ENCODE results near the gene ATP2B2. TPM values are rescaled to one million over a fixed set of nuclear protein-coding genes. Genes with fewer than 3 reads are reported as not detected.

Gene ATP2B2
- total RNA-seq, 2 experiments from 2014 or later = not detected

- CTCF ChIA-PET = no interaction called here
- ATAC-seq (no peak), DNase-seq (no peak)
- Mint-ChIP-seq H3K9me3 (ENCODE audit: insufficient read depth) (no peaks in the 10 kb centered on the region), H3K4me3 (no peak overlapping the region), H3K36me3 (ENCODE audit: low read depth) (peaks cover 33% of the 10 kb centered on the region), H3K27ac (no peak overlapping the region), H3K4me1 (ENCODE audit: low read depth) (peaks cover 23% of the 10 kb centered on the region), H3K27me3 (ENCODE audit: low read depth) (no peaks in the 10 kb centered on the region)
- POLR2A ChIA-PET = no interaction called here
These were observed 216.3 kb downstream of the ATP2B2 start for GRCh38 chr3:10289077-10289476.

GRCh38 chr3:10288575-10288960 is 216.8 kb downstream of the ATP2B2 start:
- ATAC-seq (no peak), DNase-seq (no peak)
- H3K27me3 Mint-ChIP-seq (ENCODE audit: low read depth) = no peaks in the 10 kb centered on the region
- H3K36me3 Mint-ChIP-seq (ENCODE audit: low read depth) = peaks cover 34% of the 10 kb centered on the region
- CTCF ChIA-PET = interaction anchor here (1.6 to 6.9 kb wide), 2 partner anchors 25 to 356 kb away, joined by 4 to 53 read pairs; no protein-coding TSS in a partner anchor
- H3K4me3 Mint-ChIP-seq = no peak overlapping the region
- H3K9me3 Mint-ChIP-seq (ENCODE audit: insufficient read depth) = no peaks in the 10 kb centered on the region
- H3K4me1 Mint-ChIP-seq (ENCODE audit: low read depth) = peaks cover 29% of the 10 kb centered on the region
- no peak overlapping the region for H3K27ac Mint-ChIP-seq
- POLR2A ChIA-PET = no interaction called here

GRCh38 chr3:10287936-10288574 is 217.3 kb downstream of the ATP2B2 start:
- no peaks in the 10 kb centered on the region for H3K9me3 Mint-ChIP-seq (ENCODE audit: insufficient read depth)
- no peak overlapping the region for H3K4me3 Mint-ChIP-seq
- DNase-seq (no peak), ATAC-seq (no peak)
- ChIA-PET CTCF (interaction anchor here (1.0 to 6.9 kb wide), 7 partner anchors 17 to 356 kb away, joined by 3 to 53 read pairs (median 4); no protein-coding TSS in a partner anchor), POLR2A (interaction anchor here (0.6 kb wide), 1 partner anchor 201 kb away, joined by 3 read pairs; no protein-coding TSS in a partner anchor)
- H3K36me3 Mint-ChIP-seq (ENCODE audit: low read depth) = peaks cover 39% of the 10 kb centered on the region
- no peaks in the 10 kb centered on the region for H3K27me3 Mint-ChIP-seq (ENCODE audit: low read depth)
- no peak overlapping the region for H3K27ac Mint-ChIP-seq
- H3K4me1 Mint-ChIP-seq (ENCODE audit: low read depth) = peaks cover 30% of the 10 kb centered on the region

- no peaks in the 10 kb centered on the region for H3K9me3 Mint-ChIP-seq (ENCODE audit: insufficient read depth)
- H3K36me3 Mint-ChIP-seq (ENCODE audit: low read depth) = peaks cover 37% of the 10 kb centered on the region
- no peaks in the 10 kb centered on the region for H3K27me3 Mint-ChIP-seq (ENCODE audit: low read depth)
- peak overlapping the region; percentile 4 for H3K27ac Mint-ChIP-seq
- POLR2A ChIA-PET = interaction anchor here (0.8 to 2.4 kb wide), 4 partner anchors 10 to 192 kb away, joined by 3 to 8 read pairs (median 3); partner anchors contain the start of gene SEC13
- peak; percentile 61 for ATAC-seq
- H3K4me1 Mint-ChIP-seq (ENCODE audit: low read depth) = peaks cover 20% of the 10 kb centered on the region
- H3K4me3 Mint-ChIP-seq = no peak overlapping the region
- peak; percentile 62 for DNase-seq
- CTCF ChIA-PET = interaction anchor here (0.9 to 6.9 kb wide), 12 partner anchors 16 to 354 kb away, joined by 3 to 53 read pairs (median 3); partner anchors contain the start of gene SEC13
These were observed 218.6 kb downstream of the ATP2B2 start for GRCh38 chr3:10286596-10287295.

GRCh38 chr3:10286133-10286524 is 219.3 kb downstream of the ATP2B2 start:
- DNase-seq = no peak
- H3K27ac Mint-ChIP-seq = no peak overlapping the region

GRCh38 chr3:10285272-10286132 is 219.9 kb downstream of the ATP2B2 start:
- no peak for ATAC-seq
- Mint-ChIP-seq H3K27ac (peak overlapping the region; percentile 21), H3K9me3 (ENCODE audit: insufficient read depth) (no peaks in the 10 kb centered on the region), H3K27me3 (ENCODE audit: low read depth) (no peaks in the 10 kb centered on the region), H3K4me3 (no peak overlapping the region), H3K36me3 (ENCODE audit: low read depth) (peaks cover 41% of the 10 kb centered on the region), H3K4me1 (ENCODE audit: low read depth) (peaks cover 15% of the 10 kb centered on the region)
- POLR2A ChIA-PET = interaction anchor here (0.5 to 2.4 kb wide), 4 partner anchors 9 to 507 kb away, joined by 3 to 8 read pairs (median 4); partner anchors contain the start of gene SEC13
- DNase-seq = no peak
- CTCF ChIA-PET = interaction anchor here (0.5 to 6.9 kb wide), 11 partner anchors 15 to 353 kb away, joined by 3 to 53 read pairs (median 4); partner anchors contain the start of gene SEC13

More at GRCh38 chr3:10286133-10286524, 219.3 kb downstream of the ATP2B2 start:
- no peaks in the 10 kb centered on the region for H3K9me3 Mint-ChIP-seq (ENCODE audit: insufficient read depth)
- CTCF ChIA-PET = interaction anchor here (0.5 to 6.9 kb wide), 14 partner anchors 15 to 353 kb away, joined by 3 to 53 read pairs (median 3); partner anchors contain the start of gene SEC13
- H3K4me3 Mint-ChIP-seq = no peak overlapping the region
- no peak for ATAC-seq
- H3K4me1 Mint-ChIP-seq (ENCODE audit: low read depth) = peaks cover 15% of the 10 kb centered on the region
- POLR2A ChIA-PET = interaction anchor here (0.6 to 2.4 kb wide), 5 partner anchors 10 to 508 kb away, joined by 3 to 8 read pairs (median 3); partner anchors contain the start of gene SEC13
- H3K27me3 Mint-ChIP-seq (ENCODE audit: low read depth) = no peaks in the 10 kb centered on the region
- H3K36me3 Mint-ChIP-seq (ENCODE audit: low read depth) = peaks cover 35% of the 10 kb centered on the region

- Mint-ChIP-seq H3K27me3 (ENCODE audit: low read depth) (no peaks in the 10 kb centered on the region), H3K27ac (peak overlapping the region; percentile 47), H3K36me3 (ENCODE audit: low read depth) (peaks cover 50% of the 10 kb centered on the region), H3K4me3 (no peak overlapping the region), H3K4me1 (ENCODE audit: low read depth) (peaks cover 15% of the 10 kb centered on the region), H3K9me3 (ENCODE audit: insufficient read depth) (no peaks in the 10 kb centered on the region)
- POLR2A ChIA-PET = interaction anchor here (0.5 to 1.1 kb wide), 2 partner anchors 133 to 143 kb away, joined by 3 to 4 read pairs; partner anchors contain the start of gene VHL
- CTCF ChIA-PET = interaction anchor here (1.3 to 6.9 kb wide), 3 partner anchors 14 to 302 kb away, joined by 4 to 53 read pairs (median 18); no protein-coding TSS in a partner anchor
- DNase-seq = no peak
- ATAC-seq = peak; percentile 21
These were observed 220.9 kb downstream of the ATP2B2 start for GRCh38 chr3:10284496-10284895.

- ChIA-PET CTCF (interaction anchor here (0.6 to 6.9 kb wide), 6 partner anchors 10 to 351 kb away, joined by 3 to 53 read pairs (median 4); no protein-coding TSS in a partner anchor), POLR2A (interaction anchor here (1.1 kb wide), 2 partner anchors 142 to 297 kb away, joined by 3 to 4 read pairs; partner anchors contain the start of genes EMC3 and VHL)
- peak overlapping the region; percentile 2 for H3K27ac Mint-ChIP-seq
- peaks cover 50% of the 10 kb centered on the region for H3K36me3 Mint-ChIP-seq (ENCODE audit: low read depth)
- H3K9me3 Mint-ChIP-seq (ENCODE audit: insufficient read depth) = no peaks in the 10 kb centered on the region
- no peak for ATAC-seq
- peaks cover 15% of the 10 kb centered on the region for H3K4me1 Mint-ChIP-seq (ENCODE audit: low read depth)
- no peak overlapping the region for H3K4me3 Mint-ChIP-seq
- no peaks in the 10 kb centered on the region for H3K27me3 Mint-ChIP-seq (ENCODE audit: low read depth)
- no peak for DNase-seq
These were observed 221.7 kb downstream of the ATP2B2 start for GRCh38 chr3:10283638-10284037.

GRCh38 chr3:10281951-10282350 is 223.4 kb downstream of the ATP2B2 start:
- no peak for ATAC-seq
- CTCF ChIA-PET = interaction anchor here (1.1 to 6.9 kb wide), 2 partner anchors 12 to 18 kb away, joined by 3 to 53 read pairs; no protein-coding TSS in a partner anchor
- peaks cover 51% of the 10 kb centered on the region for H3K36me3 Mint-ChIP-seq (ENCODE audit: low read depth)
- DNase-seq = no peak
- POLR2A ChIA-PET = no interaction called here
- no peaks in the 10 kb centered on the region for H3K9me3 Mint-ChIP-seq (ENCODE audit: insufficient read depth)
- no peak overlapping the region for H3K27ac Mint-ChIP-seq
- H3K27me3 Mint-ChIP-seq (ENCODE audit: low read depth) = no peaks in the 10 kb centered on the region
- peaks cover 28% of the 10 kb centered on the region for H3K4me1 Mint-ChIP-seq (ENCODE audit: low read depth)
- H3K4me3 Mint-ChIP-seq = no peak overlapping the region

GRCh38 chr3:10280571-10280970 is 224.8 kb downstream of the ATP2B2 start:
- no peak overlapping the region for H3K4me3 Mint-ChIP-seq
- peaks cover 30% of the 10 kb centered on the region for H3K4me1 Mint-ChIP-seq (ENCODE audit: low read depth)
- no peaks in the 10 kb centered on the region for H3K9me3 Mint-ChIP-seq (ENCODE audit: insufficient read depth)
- ATAC-seq (no peak), DNase-seq (no peak)
- H3K27me3 Mint-ChIP-seq (ENCODE audit: low read depth) = no peaks in the 10 kb centered on the region
- peaks cover 54% of the 10 kb centered on the region for H3K36me3 Mint-ChIP-seq (ENCODE audit: low read depth)
- ChIA-PET CTCF (interaction anchor here (1.9 kb wide), 1 partner anchor 17 kb away, joined by 8 read pairs; no protein-coding TSS in a partner anchor), POLR2A (interaction anchor here (0.5 kb wide), 1 partner anchor 127 kb away, joined by 3 read pairs; no protein-coding TSS in a partner anchor)
- H3K27ac Mint-ChIP-seq = no peak overlapping the region

- no peak overlapping the region for H3K27ac Mint-ChIP-seq
- DNase-seq = no peak
- no peaks in the 10 kb centered on the region for H3K27me3 Mint-ChIP-seq (ENCODE audit: low read depth)
- ChIA-PET CTCF (interaction anchor here (0.7 to 1.9 kb wide), 2 partner anchors 9 to 17 kb away, joined by 3 to 8 read pairs; no protein-coding TSS in a partner anchor), POLR2A (interaction anchor here (0.5 kb wide), 1 partner anchor 127 kb away, joined by 3 read pairs; no protein-coding TSS in a partner anchor)
- H3K4me3 Mint-ChIP-seq = no peak overlapping the region
- peaks cover 57% of the 10 kb centered on the region for H3K36me3 Mint-ChIP-seq (ENCODE audit: low read depth)
- H3K4me1 Mint-ChIP-seq (ENCODE audit: low read depth) = peaks cover 30% of the 10 kb centered on the region
- no peak for ATAC-seq
- H3K9me3 Mint-ChIP-seq (ENCODE audit: insufficient read depth) = no peaks in the 10 kb centered on the region
These were observed 225.2 kb downstream of the ATP2B2 start for GRCh38 chr3:10280177-10280529.

Data from activated CD8-positive, alpha-beta T cell treated with anti-CD3 and anti-CD28 coated beads, Interleukin-2, amount 10 ng/mL, durations not matched to agents 7 days and 5 days (primary cell).